ENCODE measurements around the gene PRSS27.
"Not testable (repeated sequence)": the region's sequence is repeated elsewhere in the genome, so short reads cannot be mapped to it uniquely, and the experiment has no call there.

Gene PRSS27

DNA sequence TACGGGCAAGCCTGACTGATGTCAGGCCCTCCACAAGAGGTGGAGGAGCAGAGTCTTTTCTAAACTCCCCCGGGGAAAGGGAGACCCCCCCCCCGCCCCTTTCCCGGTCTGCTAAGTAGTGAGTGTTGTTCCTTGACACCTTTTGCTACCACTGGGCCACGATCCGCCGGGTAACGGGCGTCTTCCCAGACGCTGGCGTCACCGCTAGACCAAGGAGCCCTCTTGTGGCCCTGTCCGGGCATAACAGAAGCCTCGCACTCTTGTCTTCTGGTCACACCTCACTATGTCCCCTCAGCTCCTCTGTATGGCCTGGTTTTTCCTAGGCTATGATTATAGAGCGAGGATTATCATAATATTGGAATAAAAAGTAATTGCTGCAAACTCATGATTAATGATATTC lies 50.0 kb downstream of the PRSS27 start:
- peak; percentile 60 for DNase-seq

DNA sequence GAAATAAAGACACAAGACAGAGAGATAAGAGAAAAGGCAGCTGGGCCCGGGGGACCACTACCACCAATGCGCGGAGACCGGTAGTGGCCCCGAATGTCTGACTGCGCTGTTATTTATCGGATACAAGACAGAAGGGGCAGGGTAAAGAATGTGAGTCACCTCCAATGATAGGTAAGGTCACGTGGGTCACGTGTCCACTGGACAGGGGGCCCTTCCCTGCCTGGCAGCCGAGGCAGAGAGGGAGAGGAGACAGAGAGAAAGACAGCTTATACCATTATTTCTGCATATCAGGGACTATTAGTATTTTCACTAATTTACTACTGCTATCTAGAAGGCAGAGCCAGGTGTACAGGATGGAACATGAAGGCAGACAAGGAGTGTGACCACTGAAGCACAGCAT lies 50.4 kb downstream of the PRSS27 start:
- not testable (repeated sequence) for DNase-seq

DNA sequence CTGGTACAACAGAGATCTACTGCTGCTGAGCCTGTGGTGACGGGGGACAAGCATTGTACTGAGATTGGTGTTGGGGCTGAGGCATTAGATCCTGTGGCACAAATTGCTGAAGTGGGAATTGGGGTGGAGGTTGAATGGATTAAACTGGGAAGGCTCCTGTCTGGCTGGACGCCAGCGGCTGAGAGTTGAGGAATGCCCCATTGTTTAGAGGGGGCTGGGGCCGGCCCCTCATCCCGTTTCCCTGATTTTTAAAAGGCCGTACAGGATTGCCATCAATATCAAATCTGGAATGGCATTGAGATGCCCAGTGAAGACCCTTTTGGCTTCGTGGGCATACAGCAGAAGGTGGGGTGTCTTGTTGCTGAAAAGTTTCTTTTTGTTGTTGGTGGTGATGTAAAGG lies 53.4 kb downstream of the PRSS27 start:
- not testable (repeated sequence) for DNase-seq

DNA sequence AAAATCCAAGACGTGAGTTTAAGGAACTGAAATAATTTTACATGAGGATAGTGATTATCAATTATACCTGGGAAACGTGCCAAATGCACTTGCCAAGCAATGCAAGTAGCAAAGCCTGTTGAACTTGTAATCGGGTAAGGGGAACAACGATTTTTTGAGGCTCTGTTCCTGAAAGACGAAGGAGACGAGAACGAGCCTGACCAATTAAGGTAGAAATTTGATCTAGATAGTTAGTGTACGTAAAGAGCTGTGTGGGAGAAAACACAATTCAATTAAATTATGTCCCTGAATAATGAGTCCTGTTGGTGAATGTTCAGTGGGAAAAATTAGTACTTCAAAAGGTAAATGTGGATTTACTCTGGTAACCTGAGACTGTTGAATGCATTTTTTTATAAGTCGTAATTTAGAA lies 55.4 kb downstream of the PRSS27 start:
- no peak for DNase-seq

DNA sequence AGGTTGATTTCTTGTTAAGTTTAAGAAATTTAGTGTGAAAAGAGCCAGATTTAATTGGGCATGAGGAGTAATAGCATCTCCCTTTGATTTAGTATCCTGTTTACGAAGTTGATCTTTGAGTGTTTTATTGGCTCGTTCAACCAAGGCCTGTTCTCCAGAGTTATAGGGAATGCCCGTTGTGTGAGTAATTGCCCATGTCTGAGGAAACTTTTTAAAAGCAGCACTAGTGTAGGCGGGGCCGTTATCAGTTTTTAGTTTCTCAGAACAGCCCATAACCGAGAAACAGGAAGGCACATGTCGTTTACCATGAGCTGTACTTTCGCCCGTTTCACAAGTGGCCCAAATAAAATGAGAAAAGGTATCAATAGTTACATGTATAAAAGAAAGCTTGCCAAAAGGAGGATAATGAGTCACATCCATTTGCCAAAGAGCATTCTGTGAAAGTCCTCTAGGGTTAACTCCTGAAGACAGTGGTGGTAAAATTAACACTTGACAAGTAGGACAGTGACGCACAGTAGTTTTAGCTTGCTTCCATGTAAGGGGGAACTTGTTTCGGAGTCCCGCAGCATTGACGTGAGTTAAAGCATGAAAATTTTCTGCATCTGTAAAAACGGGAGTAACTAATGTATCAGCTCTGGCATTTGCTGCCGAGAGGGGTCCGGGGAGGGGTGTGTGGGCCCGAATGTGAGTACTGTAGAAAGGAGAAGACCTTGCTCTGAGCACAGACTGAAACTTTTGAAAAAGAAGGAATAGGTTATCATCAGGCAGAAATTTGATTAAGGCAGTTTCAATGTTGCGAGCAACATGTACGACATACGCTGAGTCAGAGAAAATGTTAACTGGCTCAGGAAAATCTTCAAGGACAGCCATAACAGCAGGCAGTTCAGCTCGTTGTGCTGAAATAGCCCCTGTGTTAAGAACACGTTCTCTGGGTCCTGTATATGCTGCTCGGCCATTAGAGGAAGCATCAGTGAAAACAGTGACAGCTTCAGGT lies 56.2 kb downstream of the PRSS27 start:
- DNase-seq = peak; percentile 77
